H1 (cell line): ENCODE measurements around the gene MRPL39. TPM values are rescaled to one million over a fixed set of nuclear protein-coding genes. Genes with fewer than 3 reads are reported as not detected.

ENCODE experiments used
- CTCF ChIA-PET: fragments of 300-600 bp; sonication (Branson Sonifier 250); formaldehyde crosslinking; loops from one replicate; lab custom pipeline; 2021; ENCODE audit not compliant: partially characterized antibody; lab: Charles Lee
- POLR2A ChIA-PET: fragments of 300-600 bp; sonication (Branson Sonifier 250); formaldehyde crosslinking; loops from one replicate; lab custom pipeline; 2021; ENCODE audit warnings: inconsistent platforms; ENCODE audit not compliant: partially characterized antibody; lab: Charles Lee
- DNase-seq, 2 experiments: peaks; one replicate each; pipeline versions ENCODE4 v3.0.0 to v3.0.0-alpha.2; 2010 to 2022; ENCODE audit warnings: low spot score in 2 of 2, low read depth in 1 of 2, mixed read lengths in 1 of 2
- FAIRE-seq: peaks from 2 replicates; lab custom pipeline; 2011; peaks lifted over from hg19 to GRCh38; lab: Jason Lieb, UNC
- H2AFZ ChIP-seq: 2 replicates; pipeline ENCODE4 v1.8.1; 2012; ENCODE audit warnings: low read length, inconsistent platforms
- H2AK5ac ChIP-seq: 2 replicates; pipeline ENCODE4 v1.6.1; 2013; ENCODE audit warnings: low read depth, low read length
- H2BK120ac ChIP-seq: replicated peaks from 2 replicates; pipeline ENCODE3; 2013; ENCODE audit warnings: low read depth, low read length, inconsistent platforms
- H2BK12ac ChIP-seq: 2 replicates; pipeline ENCODE4 v1.6.1; 2013; ENCODE audit warnings: low read depth, low read length
- H2BK15ac ChIP-seq: 2 replicates; pipeline ENCODE4 v1.6.1; 2013; ENCODE audit warnings: low read length
- H2BK20ac ChIP-seq: 2 replicates; pipeline ENCODE4 v1.6.1; 2013; ENCODE audit warnings: low read length
- H2BK5ac ChIP-seq: 2 replicates; pipeline ENCODE4 v1.6.1; 2013; ENCODE audit warnings: low read depth, low read length
- H3K14ac ChIP-seq: 2 replicates; pipeline ENCODE4 v1.6.1; 2013; ENCODE audit warnings: inconsistent platforms; ENCODE audit not compliant: insufficient read length
- H3K18ac ChIP-seq: 2 replicates; pipeline ENCODE4 v1.6.1; 2013; ENCODE audit warnings: low read length; ENCODE audit errors: extremely low read depth
- H3K23ac ChIP-seq: 2 replicates; pipeline ENCODE4 v1.6.1; 2013; ENCODE audit warnings: inconsistent platforms; ENCODE audit not compliant: insufficient read length
- H3K23me2 ChIP-seq: 2 replicates; pipeline ENCODE4 v1.6.1; 2013; ENCODE audit warnings: low read depth, low read length
- H3K27ac ChIP-seq: 2 replicates; pipeline ENCODE4 v1.6.1; 2011; ENCODE audit warnings: low read depth, low read length, inconsistent platforms
- H3K27me3 ChIP-seq, 4 experiments: replicated peaks in 1 of 4; 1 replicate in 1 of 4; 2 replicates in 3 of 4; pipeline versions ENCODE4 v1.6.1 to v1.8.1; 2011 to 2013; ENCODE audit warnings: low read length in 3 of 4, mild to moderate bottlenecking in 3 of 4, inconsistent platforms in 2 of 4, mixed read lengths in 2 of 4, moderate library complexity in 1 of 4; ENCODE audit not compliant: control insufficient read depth in 3 of 4, insufficient read depth in 3 of 4; ENCODE audit errors: extremely low read depth in 1 of 4
- H3K36me3 ChIP-seq, 4 experiments: 2 replicates each; pipeline versions ENCODE4 v1.6.1 to v1.8.1; 2011 to 2013; ENCODE audit warnings: mild to moderate bottlenecking in 4 of 4, low read length in 3 of 4, moderate library complexity in 2 of 4, control low read depth in 1 of 4, inconsistent platforms in 1 of 4; ENCODE audit not compliant: insufficient read depth in 4 of 4, control insufficient read depth in 2 of 4
- H3K4ac ChIP-seq: replicated peaks from 2 replicates; pipeline ENCODE3; 2013; ENCODE audit warnings: low read length, low read depth, mixed read lengths, inconsistent platforms; ENCODE audit not compliant: insufficient read length
- H3K4me1 ChIP-seq, 4 experiments: replicated peaks in 1 of 4; 1 replicate in 1 of 4; 2 replicates in 3 of 4; pipeline versions ENCODE4 v1.6.1 to v1.8.1; 2011 to 2013; ENCODE audit warnings: low read length in 3 of 4, inconsistent platforms in 2 of 4, mixed read lengths in 1 of 4; ENCODE audit not compliant: insufficient read depth in 4 of 4, control insufficient read depth in 3 of 4
- H3K4me2 ChIP-seq, 2 experiments: 2 replicates each; pipeline versions ENCODE4 v1.6.1 to v1.8.1; 2011 to 2013; ENCODE audit warnings: low read depth in 2 of 2, low read length in 2 of 2, control low read depth in 1 of 2, inconsistent platforms in 1 of 2, mild to moderate bottlenecking in 1 of 2; ENCODE audit not compliant: insufficient read depth in 1 of 2
- H3K4me3 ChIP-seq, 4 experiments: fragments of 200-600, 300-600 bp in 1 of 4; sonication (generic), shearing (Covaris generic), sonication (Bioruptor Twin) in 1 of 4; 2 replicates each; pipeline versions ENCODE4 v1.5.1 to v1.8.1; 2011 to 2016; ENCODE audit warnings: low read length in 4 of 4, low read depth in 3 of 4, control low read depth in 2 of 4, inconsistent platforms in 2 of 4, mild to moderate bottlenecking in 2 of 4, mixed read lengths in 1 of 4, moderate library complexity in 1 of 4; ENCODE audit not compliant: insufficient read depth in 2 of 4; ENCODE audit errors: extremely low read depth in 1 of 4
- H3K56ac ChIP-seq: replicated peaks from 2 replicates; pipeline ENCODE3; 2013; ENCODE audit warnings: low read depth, mild to moderate bottlenecking, mixed read lengths, low read length, inconsistent platforms; ENCODE audit not compliant: insufficient read length
- H3K79me1 ChIP-seq: 2 replicates; pipeline ENCODE4 v1.6.1; 2013; ENCODE audit warnings: low read depth, low read length, control low read depth
- H3K79me2 ChIP-seq, 2 experiments: 2 replicates each; pipeline versions ENCODE4 v1.6.1 to v1.8.1; 2012 to 2013; ENCODE audit warnings: low read length in 2 of 2, mild to moderate bottlenecking in 2 of 2, inconsistent platforms in 1 of 2; ENCODE audit not compliant: insufficient read depth in 2 of 2, control insufficient read depth in 1 of 2
- H3K9ac ChIP-seq, 4 experiments: replicated peaks in 1 of 4; 1 replicate in 1 of 4; 2 replicates in 3 of 4; pipeline versions ENCODE4 v1.6.1 to v1.8.1; 2011 to 2013; ENCODE audit warnings: low read depth in 3 of 4, low read length in 3 of 4, control low read depth in 2 of 4, mild to moderate bottlenecking in 2 of 4, moderate library complexity in 2 of 4, inconsistent platforms in 1 of 4; ENCODE audit errors: extremely low read depth in 1 of 4
- H3K9me3 ChIP-seq, 2 experiments: 2 replicates each; pipeline versions ENCODE4 v1.6.1 to v1.8.1; 2012 to 2013; ENCODE audit warnings: mild to moderate bottlenecking in 2 of 2, moderate library complexity in 2 of 2, control low read depth in 1 of 2, inconsistent platforms in 1 of 2, low read depth in 1 of 2, low read length in 1 of 2, mixed read lengths in 1 of 2; ENCODE audit not compliant: insufficient read depth in 2 of 2
- H4K20me1 ChIP-seq, 2 experiments: replicated peaks in 1 of 2; 2 replicates each; pipeline versions ENCODE3 to v1.8.1; 2011 to 2013; ENCODE audit warnings: inconsistent platforms in 2 of 2, low read length in 2 of 2, mild to moderate bottlenecking in 1 of 2; ENCODE audit not compliant: insufficient read depth in 2 of 2, control insufficient read depth in 1 of 2
- H4K5ac ChIP-seq: 2 replicates; pipeline ENCODE4 v1.6.1; 2013; ENCODE audit warnings: low read length, low read depth, mixed read lengths, inconsistent platforms; ENCODE audit not compliant: insufficient read length
- H4K8ac ChIP-seq: 2 replicates; pipeline ENCODE4 v1.8.0; 2013; ENCODE audit warnings: mild to moderate bottlenecking, moderate library complexity, low read length, inconsistent platforms; ENCODE audit not compliant: insufficient read depth; ENCODE audit errors: extremely low read depth
- H4K91ac ChIP-seq: replicated peaks from 2 replicates; pipeline ENCODE3; 2013; ENCODE audit warnings: low read length, mixed read lengths, inconsistent platforms; ENCODE audit not compliant: insufficient read length
- BRCA1 ChIP-seq: IDR thresholded peaks from 2 replicates; pipeline ENCODE4 v1.6.1; 2012; ENCODE audit warnings: low read depth, low read length, improper control_type of control experiment
- CEBPB ChIP-seq: IDR thresholded peaks from 2 replicates; pipeline ENCODE4 v1.6.1; 2012; ENCODE audit warnings: low read depth, low read length
- EP300 ChIP-seq, 2 experiments: IDR thresholded peaks; 1 replicate in 1 of 2; 2 replicates in 1 of 2; pipeline ENCODE4 v1.6.1; 2011 to 2012; ENCODE audit warnings: low read depth in 2 of 2, low read length in 2 of 2, mild to moderate bottlenecking in 2 of 2, borderline replicate concordance in 1 of 2, inconsistent platforms in 1 of 2, moderate library complexity in 1 of 2
- SP1 ChIP-seq: IDR thresholded peaks from 2 replicates; pipeline ENCODE4 v1.6.1; 2011; ENCODE audit warnings: low read depth, low read length
- WGBS, 2 experiments: shearing (Covaris generic) in 1 of 2; methylation state at CpG; one replicate each; pipeline versions ENCODE4 v1.1.6 to v1.1.7; 2013 to 2015; ENCODE audit warnings: low lambda C conversion rate in 2 of 2, mixed read lengths in 2 of 2, inconsistent platforms in 1 of 2, low coverage in 1 of 2, missing lambda C conversion rate in 1 of 2; ENCODE audit not compliant: insufficient replicate concordance in 2 of 2, insufficient coverage in 1 of 2, insufficient read length in 1 of 2; ENCODE audit errors: extremely low coverage in 1 of 2, missing lambda C conversion rate in 1 of 2; 5-methylcytosine and 5-hydroxymethylcytosine counted together
- polyA plus RNA-seq, 7 experiments: library from polyadenylated mRNA; depleted of rRNA in 3 of 7; stranded (reverse) in 5 of 7; unstranded in 2 of 7; fragments of >200 nt in 5 of 7; fragments of 200-250 nt in 2 of 7; gene quantifications; 1 replicate in 5 of 7; 2 replicates in 1 of 7; 4 replicates in 1 of 7; pipeline versions ENCODE4 v1.2.1 to v1.2.3, GENCODE V29; 2011 to 2013; ENCODE audit warnings: missing spikeins in 2 of 7, mixed read lengths in 2 of 7
- total RNA-seq: library from RNA; stranded (reverse); fragmentation: NEBNext Ultra II Directional; extraction: Animal tissue kit (Norgen Biotek cat#: 25700); gene quantifications from 2 replicates; pipeline ENCODE4 v1.2.1, GENCODE V29; 2021

Gene MRPL39
- total and polyA plus RNA-seq, 2 of the 8 experiments (the other 6 are each of a cell fraction or from before 2014, with no cell fraction given) = 20.3 to 43.2 TPM

DNA sequence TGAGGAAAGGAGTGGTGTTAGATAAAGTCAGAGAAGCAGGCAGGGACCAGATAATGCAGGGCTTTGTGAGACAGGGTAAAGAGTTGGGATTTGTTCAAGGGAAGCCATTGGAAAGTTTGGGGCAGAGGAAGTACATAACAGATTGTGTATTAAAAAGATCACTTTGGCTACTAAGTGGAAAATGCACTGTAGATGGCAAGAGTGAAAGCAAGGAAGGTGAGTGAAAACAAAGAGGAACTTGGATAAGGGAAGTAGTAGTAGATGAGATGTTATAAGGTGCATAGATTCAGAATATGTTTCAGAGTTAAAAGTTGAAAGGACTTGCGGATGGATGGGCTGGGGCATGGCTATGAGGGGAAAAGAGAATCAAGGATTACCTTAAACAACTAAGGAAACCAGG is 17.4 kb downstream of the MRPL39 start:
- POLR2A ChIA-PET = interaction anchor here (1.2 kb wide), 1 partner anchor 18 kb away, joined by 3 read pairs; the partner anchor contains the start of gene MRPL39
- H2BK20ac ChIP-seq = no peak overlapping the region
- DNase-seq (no peak), FAIRE-seq (no peak)
- no peak overlapping the region for H3K9ac ChIP-seq
- no peak overlapping the region for H3K56ac ChIP-seq
- H2BK120ac ChIP-seq = no peak overlapping the region
- H3K4me1 ChIP-seq = no peaks in the 10 kb centered on the region
- CTCF ChIA-PET = no interaction called here
- no peak overlapping the region for H4K8ac ChIP-seq
- H3K14ac ChIP-seq = no peak overlapping the region
- no peaks in the 10 kb centered on the region for H3K27me3 ChIP-seq
- H2BK12ac ChIP-seq = no peak overlapping the region
- no peak overlapping the region for H4K91ac ChIP-seq
- H3K18ac ChIP-seq = no peak overlapping the region
- TF ChIP-seq BRCA1 (no peak), CEBPB (no peak), EP300 (IDR thresholded peaks at IDR 0.05; ENCODE audit: borderline replicate concordance in 1 of 2, low read depth in 2 of 2, low read length in 2 of 2) (no peak), SP1 (no peak)
- H2AFZ ChIP-seq = no peak overlapping the region
- no peak overlapping the region for H3K4me2 ChIP-seq
- no peak overlapping the region for H3K4ac ChIP-seq
- no peaks in the 10 kb centered on the region for H3K23me2 ChIP-seq
- no peaks in the 10 kb centered on the region for H3K9me3 ChIP-seq
- WGBS, 2 experiments = 89% methylated on average over 1 of the region's 1 CpG; no CpG with 5 or more reads in 1 of the 2 experiments
- no peak overlapping the region for H4K5ac ChIP-seq
- no peak overlapping the region for H2BK5ac ChIP-seq
- H3K79me2 ChIP-seq = no peaks in the 10 kb centered on the region
- H3K79me1 ChIP-seq = no peaks in the 10 kb centered on the region
- H4K20me1 ChIP-seq = peaks cover 0 to 2% of the 10 kb centered on the region in 2 experiments
- no peak overlapping the region for H2AK5ac ChIP-seq
- no peak overlapping the region for H2BK15ac ChIP-seq
- H3K23ac ChIP-seq = no peak overlapping the region
- H3K36me3 ChIP-seq = peaks cover 4 to 43% (median 29%) of the 10 kb centered on the region in 4 experiments
- no peak overlapping the region for H3K4me3 ChIP-seq
- no peak overlapping the region for H3K27ac ChIP-seq
